Measurements from ENCODE around the gene RADIL. TPM values are rescaled to one million over a fixed set of nuclear protein-coding genes. Genes with fewer than 3 reads are reported as not detected.

Gene RADIL
- total RNA-seq, 2 donors from 2014 or later, result 0.18 to 0.35 TPM

DNA sequence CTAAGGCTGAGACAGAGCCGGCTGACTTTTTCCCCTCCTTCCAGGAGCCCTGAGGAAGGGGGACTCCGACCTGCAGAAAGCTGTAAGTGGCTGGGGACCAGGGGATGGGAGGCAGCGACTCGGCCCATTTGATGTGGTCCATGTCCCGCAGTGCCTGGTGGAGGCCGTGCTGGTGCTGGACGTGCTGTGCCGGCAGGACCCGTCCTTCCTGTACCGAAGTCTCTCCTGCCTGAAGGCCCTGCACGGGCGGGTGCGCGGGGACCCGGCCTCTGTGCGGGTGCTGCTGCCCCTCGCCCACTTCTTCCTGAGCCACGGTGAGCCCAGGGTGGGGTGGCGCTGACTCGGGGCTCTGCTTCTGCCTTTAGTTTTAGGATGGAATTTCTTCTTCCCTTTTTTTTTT lies 98.1 kb downstream of the RADIL start:
- Mint-ChIP-seq H3K27ac (no peak overlapping the region), H3K36me3 (peaks cover 0 to 6% of the 10 kb centered on the region in 2 donors), H3K9me3 (no peaks in the 10 kb centered on the region)
- DNase-seq (ENCODE audit: low spot score in 2 of 2) (no peak), ATAC-seq (no peak)

DNA sequence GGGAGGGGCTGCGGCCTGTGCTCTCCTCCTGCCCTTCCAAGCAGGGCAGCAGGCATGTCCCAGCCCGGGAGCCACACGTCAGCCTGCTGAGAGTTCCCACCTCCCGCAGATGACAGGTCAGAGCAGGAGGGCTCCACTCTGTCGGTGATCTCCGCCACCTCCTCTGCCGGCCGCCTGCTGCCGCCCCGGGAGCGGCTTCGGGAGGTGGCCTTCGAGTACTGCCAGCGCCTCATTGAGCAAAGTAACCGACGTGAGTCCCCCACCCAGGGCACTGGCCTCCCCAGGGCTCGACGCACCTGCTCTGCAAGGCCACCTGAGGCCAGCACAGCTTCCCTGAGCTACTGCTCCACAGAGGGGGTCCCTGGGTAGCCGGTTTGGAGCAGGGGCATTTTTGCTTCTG lies 98.7 kb downstream of the RADIL start:
- DNase-seq (ENCODE audit: low spot score in 2 of 2) (no peak), ATAC-seq (no peak)
- peaks cover 0 to 6% of the 10 kb centered on the region in 2 donors for H3K36me3 Mint-ChIP-seq
- no peak overlapping the region for H3K27ac Mint-ChIP-seq
- H3K9me3 Mint-ChIP-seq, result no peaks in the 10 kb centered on the region

DNA sequence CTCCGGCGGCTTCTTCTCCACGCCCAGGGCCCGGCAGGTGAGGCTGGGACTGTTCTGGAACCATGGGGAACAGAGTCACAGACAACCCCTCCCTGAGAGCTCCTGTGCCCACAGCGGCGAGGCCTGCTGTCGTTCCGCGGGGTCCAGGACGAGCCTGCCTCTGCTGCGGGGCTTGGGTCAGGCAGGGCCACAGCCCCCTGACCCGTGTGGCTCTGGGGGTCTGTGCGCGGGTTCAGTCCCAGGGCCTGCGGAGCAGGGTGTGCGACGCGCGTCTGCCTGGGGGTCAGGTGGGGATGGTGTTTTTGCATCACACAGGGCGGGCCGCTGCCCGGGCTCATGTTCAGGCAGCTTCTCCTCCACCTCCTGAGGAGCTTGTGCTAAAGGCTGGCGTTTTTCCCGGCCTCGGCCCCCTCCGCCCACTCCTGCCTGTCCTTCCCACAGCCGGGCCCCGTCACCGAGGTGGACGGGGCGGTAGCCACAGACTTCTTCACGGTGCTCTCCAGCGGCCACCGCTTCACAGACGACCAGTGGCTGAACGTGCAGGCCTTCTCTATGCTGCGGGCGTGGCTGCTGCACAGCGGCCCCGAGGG lies 99.7 kb downstream of the RADIL start:
- H3K36me3 Mint-ChIP-seq, result peaks cover 0 to 6% of the 10 kb centered on the region in 2 donors
- DNase-seq (ENCODE audit: low spot score in 2 of 2) (no peak), ATAC-seq (no peak)
- no peak overlapping the region for H3K27ac Mint-ChIP-seq
- no peaks in the 10 kb centered on the region for H3K9me3 Mint-ChIP-seq

DNA sequence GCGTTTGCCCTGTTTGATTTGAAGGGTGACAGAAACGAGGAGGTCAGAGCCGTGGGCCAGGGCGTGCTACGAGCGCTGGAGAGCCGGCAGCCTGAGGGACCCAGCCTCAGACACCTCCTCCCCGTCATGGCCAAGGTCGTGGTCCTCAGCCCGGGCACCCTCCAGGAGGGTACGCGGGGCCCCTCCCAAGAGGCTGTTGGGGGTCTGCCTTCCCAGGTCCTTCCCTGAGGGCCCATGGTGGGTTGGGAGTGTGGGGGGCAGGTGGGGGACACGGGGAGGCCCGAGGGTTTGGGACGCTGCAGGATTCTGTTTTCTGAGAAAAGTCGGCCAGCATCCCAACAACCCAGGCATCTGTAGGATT lies 100.2 kb downstream of the RADIL start:
- no peak for ATAC-seq
- no peak for DNase-seq (ENCODE audit: low spot score in 2 of 2)
- Mint-ChIP-seq H3K36me3 (peaks cover 0 to 6% of the 10 kb centered on the region in 2 donors), H3K9me3 (no peaks in the 10 kb centered on the region), H3K27ac (no peak overlapping the region)

DNA sequence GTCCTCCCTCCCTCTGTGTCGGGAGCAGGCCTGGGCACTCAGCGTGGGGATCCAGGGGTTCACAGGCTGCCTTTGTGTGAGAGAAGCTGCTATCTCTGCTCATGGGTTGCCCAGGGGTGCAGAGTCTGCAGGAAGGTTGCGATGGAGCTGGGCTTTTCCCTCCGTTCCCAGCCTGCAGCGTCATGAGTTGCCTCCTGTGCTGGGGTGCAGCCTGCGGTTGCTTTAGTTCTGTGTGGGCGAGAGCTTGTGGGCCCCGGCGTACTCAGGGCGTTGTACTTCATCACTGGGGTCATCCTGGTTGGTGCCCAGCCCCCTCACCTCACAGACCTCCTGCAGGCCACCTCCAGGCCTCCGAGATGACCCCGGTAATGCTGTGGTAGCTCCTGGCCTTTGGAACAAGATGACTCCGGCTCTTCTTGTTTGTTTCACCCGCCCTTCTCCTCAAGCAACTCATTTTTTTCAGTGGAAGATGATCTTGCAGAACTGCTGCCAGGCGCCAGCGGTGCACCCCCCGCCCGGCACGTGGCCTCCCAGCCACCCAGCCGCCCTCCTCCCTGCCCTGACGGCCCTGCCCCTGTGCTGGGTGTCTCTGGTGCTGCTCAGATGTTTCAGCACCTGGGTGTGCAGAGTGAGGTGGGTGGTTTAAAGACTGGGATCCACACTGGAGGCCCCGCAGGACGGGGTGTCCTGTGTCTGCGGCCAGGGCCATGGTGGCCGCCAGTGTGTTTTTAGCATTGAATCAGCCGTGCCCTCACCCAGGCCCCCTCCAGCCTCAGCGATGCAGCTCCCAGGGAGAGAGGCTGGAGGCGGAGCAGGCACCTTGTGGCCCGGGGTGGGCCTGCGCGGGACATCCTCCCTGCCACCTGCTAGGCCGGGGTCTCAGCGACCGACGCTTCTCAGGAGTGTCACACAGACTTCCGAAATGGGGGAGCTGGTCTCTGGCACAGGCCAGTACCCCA lies 100.9 kb downstream of the RADIL start:
- DNase-seq (ENCODE audit: low spot score in 2 of 2), result no peak
- Mint-ChIP-seq H3K9me3 (no peaks in the 10 kb centered on the region), H3K36me3 (peaks cover 0 to 6% of the 10 kb centered on the region in 2 donors), H3K27ac (no peak overlapping the region)
- no peak for ATAC-seq

DNA sequence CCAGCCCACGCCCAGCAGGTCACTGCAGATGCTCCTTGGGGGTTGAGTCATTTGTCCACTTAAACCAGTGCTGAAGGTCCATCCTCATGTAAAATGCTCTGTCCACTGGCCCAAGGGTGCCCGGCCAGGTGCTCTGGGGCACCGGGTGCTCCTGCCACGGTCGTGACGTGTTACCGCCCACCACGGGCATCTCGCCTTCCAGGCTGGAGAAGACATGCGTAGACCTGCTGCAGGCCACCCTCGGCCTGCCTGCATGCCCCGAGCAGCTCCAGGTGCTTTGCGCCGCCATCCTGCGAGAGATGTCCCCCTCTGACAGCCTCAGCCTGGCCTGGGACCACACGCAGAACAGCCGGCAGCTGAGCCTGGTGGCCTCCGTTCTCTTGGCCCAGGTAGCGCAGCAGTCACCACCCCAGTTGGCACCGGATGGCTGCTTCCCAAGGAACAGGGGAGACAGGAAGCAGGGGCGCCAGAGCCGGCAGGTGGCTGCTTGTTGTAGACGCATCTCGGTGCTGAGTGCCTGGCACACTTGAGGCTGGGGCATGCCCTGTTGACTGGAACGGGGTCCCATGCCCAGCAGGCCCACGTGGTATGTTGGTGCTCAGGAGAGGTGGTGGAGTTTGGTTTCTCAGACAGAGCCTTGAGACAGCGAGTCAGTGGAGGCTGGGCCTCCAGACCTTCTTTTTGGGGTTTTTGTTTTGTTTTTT lies 102.0 kb downstream of the RADIL start:
- H3K36me3 Mint-ChIP-seq, result peaks cover 0 to 6% of the 10 kb centered on the region in 2 donors
- H3K9me3 Mint-ChIP-seq, result no peaks in the 10 kb centered on the region
- no peak for ATAC-seq
- no peak for DNase-seq (ENCODE audit: low spot score in 2 of 2)
- H3K27ac Mint-ChIP-seq, result no peak overlapping the region

DNA sequence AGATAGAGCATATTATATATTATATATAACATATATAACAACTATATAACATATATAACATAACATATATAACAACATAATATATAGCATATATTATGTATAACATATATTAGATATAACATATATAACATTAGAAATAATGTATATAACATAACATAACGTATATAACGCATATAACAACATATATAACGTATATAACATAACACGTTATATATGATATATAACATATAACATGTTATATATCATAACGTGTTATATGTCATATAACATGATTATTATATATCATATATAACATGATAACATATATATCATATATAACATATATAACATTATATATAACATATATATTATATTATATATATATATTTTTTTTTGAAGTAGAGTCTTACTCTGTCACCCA lies 104.4 kb downstream of the RADIL start:
- Mint-ChIP-seq H3K9me3 (no peaks in the 10 kb centered on the region), H3K36me3 (peaks cover 8 to 15% of the 10 kb centered on the region in 2 donors), H3K27ac (no peak overlapping the region)
- no peak for DNase-seq (ENCODE audit: low spot score in 2 of 2)
- no peak for ATAC-seq

DNA sequence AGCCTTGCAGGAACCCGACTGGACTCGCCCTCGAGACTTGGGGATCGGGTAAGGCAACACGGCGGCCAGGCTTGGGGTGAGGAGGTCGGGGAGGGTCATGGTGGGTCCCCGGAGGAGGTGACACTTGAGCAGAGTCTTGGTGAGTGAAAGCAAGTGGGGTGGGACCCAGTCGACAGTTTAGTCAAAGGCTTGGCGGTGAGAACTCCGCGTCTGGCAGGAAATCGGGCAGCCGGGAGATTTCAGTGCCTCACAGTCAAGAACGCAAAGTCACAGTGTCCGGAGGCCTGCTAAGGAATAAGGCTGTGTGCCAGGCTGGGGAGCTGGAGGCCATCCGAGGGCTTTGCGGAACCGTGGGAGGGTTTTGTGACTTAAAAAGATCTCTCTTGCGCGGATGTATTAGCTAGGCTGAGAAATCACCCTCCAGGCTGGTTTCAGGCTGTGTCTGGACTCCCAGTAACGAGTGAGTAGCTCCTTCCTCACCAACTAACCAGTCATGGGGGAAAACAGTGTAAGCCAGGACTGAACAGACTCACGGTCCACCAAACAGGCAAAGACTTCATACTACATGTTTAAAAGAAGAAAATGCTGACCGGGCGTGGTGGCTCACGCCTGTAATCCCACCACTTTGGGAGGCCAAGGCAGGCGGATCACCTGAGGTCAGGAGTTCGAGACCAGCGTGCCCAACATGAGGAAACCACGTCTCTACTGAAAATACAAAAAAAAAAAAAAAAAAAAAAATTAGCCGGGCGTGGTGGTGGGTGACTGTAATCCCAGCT lies 107.5 kb downstream of the RADIL start:
- DNase-seq (ENCODE audit: low spot score in 2 of 2) (peak in 1 of 2 donors; percentile 42), ATAC-seq (peak in 1 of 2 donors; percentile 27)
- peak overlapping the region; percentile 98 to 99 for H3K27ac Mint-ChIP-seq
- peaks cover 8 to 9% of the 10 kb centered on the region in 2 donors for H3K36me3 Mint-ChIP-seq
- H3K9me3 Mint-ChIP-seq, result no peaks in the 10 kb centered on the region

DNA sequence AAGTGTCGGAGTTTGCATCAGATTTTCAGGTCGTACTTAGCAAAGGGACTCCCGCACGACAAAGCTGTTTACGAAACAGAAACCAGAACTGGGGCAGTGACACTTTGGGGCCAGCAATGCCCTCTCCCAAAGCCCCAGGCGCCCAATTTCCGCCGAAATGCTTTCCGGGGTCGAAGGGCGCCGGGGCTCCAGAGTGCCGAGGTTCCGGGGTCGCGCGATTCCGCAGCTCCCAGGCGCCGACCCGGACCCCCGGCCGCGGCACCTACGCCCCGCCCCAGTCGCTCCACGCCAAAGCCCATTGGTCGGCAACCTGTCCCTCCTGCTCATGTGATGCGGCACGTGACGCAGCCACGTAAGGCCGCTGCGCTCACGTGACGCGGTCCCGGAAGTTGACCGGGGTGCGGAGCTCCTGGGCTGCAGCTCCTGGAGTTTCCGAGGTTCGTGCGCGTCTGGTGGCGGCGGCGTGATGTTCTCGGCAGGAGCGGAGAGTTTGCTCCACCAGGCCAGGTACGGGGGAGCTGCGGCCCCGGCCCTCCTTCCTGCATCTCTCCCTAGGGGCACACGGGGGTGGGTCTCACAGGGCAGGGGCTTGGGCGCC lies 108.2 kb downstream of the RADIL start, which contains the start of gene AP5Z1:
TSS of gene AP5Z1 (plus strand) at position 374 of the 598 bp plus-strand sequence. CDS start at position 467, 93 bp downstream.
- peak; percentile 93 to 96 for ATAC-seq
- H3K27ac Mint-ChIP-seq, result peak within 1 kb of the TSS; percentile 98 to 99
- DNase-seq (ENCODE audit: low spot score in 2 of 2), result peak; percentile 90 to 94
- H3K9me3 Mint-ChIP-seq, result no peaks in the 10 kb centered on the region
- peaks cover 8 to 9% of the 10 kb centered on the region in 2 donors for H3K36me3 Mint-ChIP-seq

DNA sequence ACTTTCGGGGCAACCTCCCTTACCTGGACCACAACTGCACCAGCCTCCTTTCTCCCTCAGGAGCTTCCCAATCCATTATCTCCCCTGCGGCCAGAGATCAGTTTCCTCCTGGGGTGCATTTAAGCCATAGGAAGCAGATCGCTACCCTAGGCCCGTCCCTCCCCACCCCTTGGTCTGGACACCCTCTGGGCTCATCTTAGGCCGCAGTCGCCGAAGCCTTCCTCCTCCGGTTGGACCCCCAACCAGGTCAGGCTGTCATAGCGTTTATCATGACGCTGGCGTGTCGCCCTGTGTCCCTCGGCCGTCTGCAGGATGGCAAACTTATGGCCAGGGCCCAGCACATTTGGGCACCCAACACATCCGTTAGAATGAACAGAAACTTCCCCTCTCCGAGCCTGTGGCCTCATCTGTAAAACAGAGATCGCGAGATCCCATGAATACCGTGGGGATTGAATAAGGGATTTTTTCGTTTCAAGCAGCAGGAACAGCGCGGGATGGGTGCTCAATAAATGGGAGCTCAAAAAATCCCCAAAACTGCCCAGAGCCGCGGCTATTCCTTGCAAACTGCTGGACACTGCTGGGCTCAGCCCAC lies 108.8 kb downstream of the RADIL start:
- no peaks in the 10 kb centered on the region for H3K9me3 Mint-ChIP-seq
- peak; percentile 11 to 43 for ATAC-seq
- peak in 1 of 2 donors; percentile 27 for DNase-seq (ENCODE audit: low spot score in 2 of 2)
- H3K27ac Mint-ChIP-seq, result peak overlapping the region; percentile 98 to 99
- H3K36me3 Mint-ChIP-seq, result peaks cover 8 to 9% of the 10 kb centered on the region in 2 donors

DNA sequence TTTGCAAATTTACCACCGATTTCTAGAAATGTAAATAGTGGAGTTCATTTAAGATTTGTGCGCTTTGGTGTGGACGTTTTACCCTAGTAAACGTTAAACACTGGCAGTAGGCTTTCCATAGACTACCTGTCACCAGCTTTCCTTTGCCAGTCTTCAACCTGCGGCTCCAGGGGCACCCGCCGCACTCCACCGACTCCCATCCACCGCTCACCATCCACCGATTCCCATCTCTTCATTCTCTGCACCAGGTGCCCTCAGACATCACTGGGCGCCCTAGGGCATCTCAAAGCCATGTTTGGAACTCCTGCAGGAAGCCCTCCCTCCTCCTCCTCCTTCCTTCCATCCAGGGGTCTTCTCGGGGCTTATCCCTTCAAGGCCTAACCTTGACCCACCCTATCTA lies 109.5 kb downstream of the RADIL start:
- ATAC-seq, result no peak
- Mint-ChIP-seq H3K36me3 (peaks cover 8 to 9% of the 10 kb centered on the region in 2 donors), H3K27ac (peak overlapping the region; percentile 98 to 99)

DNA sequence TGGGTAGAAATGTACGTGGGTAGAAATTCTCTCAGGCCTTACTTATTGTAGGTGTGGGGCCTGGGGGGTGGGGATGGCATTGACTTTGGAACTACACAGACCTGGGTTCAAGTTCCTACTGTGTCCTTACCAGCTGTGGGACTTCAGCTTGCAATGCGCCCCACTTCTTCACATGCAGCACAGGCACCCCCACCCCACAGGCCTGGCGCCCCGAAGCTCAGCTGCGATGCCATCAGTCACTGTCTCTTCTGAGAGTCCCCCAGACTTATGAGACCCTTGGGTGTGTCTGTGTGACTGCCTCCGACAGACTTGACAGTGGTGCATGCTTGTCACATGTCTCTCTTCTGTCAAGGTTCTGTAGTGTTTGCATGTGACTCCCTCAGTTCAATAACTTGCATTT lies 111.2 kb downstream of the RADIL start:
- Mint-ChIP-seq H3K36me3 (peaks cover 8 to 9% of the 10 kb centered on the region in 2 donors), H3K9me3 (no peaks in the 10 kb centered on the region), H3K27ac (no peak overlapping the region)
- ATAC-seq (no peak), DNase-seq (ENCODE audit: low spot score in 2 of 2) (no peak)

More for the DNA sequence above, 109.5 kb downstream of the RADIL start:
- no peaks in the 10 kb centered on the region for H3K9me3 Mint-ChIP-seq
- DNase-seq (ENCODE audit: low spot score in 2 of 2), result no peak

DNA sequence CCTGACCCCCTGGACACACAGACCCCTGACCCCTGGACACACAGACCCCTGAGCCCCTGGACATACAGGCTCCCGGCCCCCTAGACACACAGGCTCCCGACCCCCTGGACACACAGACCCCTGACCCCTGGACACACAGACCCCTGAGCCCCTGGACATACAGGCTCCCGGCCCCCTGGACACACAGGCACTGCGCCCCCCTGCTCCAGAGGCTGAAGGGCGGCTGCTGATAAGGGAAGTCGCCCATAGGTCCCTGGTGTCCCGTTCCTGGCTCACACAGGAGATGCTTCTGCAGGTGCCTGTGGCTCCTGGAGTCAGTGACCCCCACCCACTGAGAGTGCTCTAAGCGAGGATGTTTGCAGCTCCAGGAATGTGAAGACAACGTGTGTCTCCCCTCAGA lies 111.8 kb downstream of the RADIL start:
- ATAC-seq, result no peak
- DNase-seq (ENCODE audit: low spot score in 2 of 2), result no peak
- Mint-ChIP-seq H3K36me3 (peaks cover 8 to 9% of the 10 kb centered on the region in 2 donors), H3K27ac (no peak overlapping the region), H3K9me3 (no peaks in the 10 kb centered on the region)

DNA sequence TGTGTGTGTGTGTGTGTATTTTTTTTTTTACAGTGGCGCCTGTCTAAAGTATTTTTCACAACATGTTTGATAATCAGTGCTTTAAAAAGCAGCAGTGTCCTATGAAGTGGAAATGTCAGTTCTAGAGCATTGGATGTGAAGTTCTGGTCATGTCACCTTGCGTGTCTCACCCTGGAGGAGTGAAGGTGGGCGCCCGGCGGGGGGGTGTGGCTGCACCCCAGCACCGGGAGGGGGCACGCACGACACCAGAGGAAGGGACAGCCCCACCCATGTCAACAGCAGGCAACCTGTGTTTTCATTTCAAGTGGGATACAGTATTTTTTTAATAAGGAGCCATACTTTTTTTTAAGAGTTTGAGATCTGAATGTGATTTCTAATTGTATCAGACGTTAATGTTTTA lies 112.6 kb downstream of the RADIL start:
- H3K27ac Mint-ChIP-seq, result no peak overlapping the region
- DNase-seq (ENCODE audit: low spot score in 2 of 2) (no peak), ATAC-seq (no peak)
- no peaks in the 10 kb centered on the region for H3K9me3 Mint-ChIP-seq
- H3K36me3 Mint-ChIP-seq, result peaks cover 5 to 7% of the 10 kb centered on the region in 2 donors

DNA sequence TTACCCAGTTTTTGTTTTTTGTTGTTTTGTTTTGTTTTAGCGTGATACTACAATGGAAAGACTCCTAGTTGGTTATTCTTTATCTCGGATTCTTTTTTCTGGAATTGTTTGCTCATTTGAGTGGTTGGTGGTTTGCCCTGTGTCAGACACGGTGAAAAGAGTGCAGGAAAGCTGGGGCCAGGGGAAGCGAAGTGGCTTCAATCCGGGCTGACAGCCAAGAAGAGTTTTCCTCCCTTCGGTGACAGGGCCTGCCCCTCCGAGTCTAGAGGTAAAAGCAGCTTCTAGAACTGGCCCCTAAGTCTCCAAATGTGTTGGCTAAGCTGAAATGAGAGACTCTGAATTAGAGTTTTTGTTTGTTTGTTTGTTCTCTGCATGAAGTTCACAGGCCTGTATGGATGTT lies 113.8 kb downstream of the RADIL start:
- Mint-ChIP-seq H3K27ac (peak overlapping the region; percentile 37 to 41), H3K36me3 (no peaks in the 10 kb centered on the region), H3K9me3 (no peaks in the 10 kb centered on the region)
- ATAC-seq, result no peak
- DNase-seq (ENCODE audit: low spot score in 2 of 2), result no peak

All from activated naive CD4-positive, alpha-beta T cell treated with anti-CD3 and anti-CD28 coated beads, Interleukin-2, amount 50 U/mL, for 72 hours (primary cell).